Measurements from ENCODE around the gene TBX1.

Gene TBX1

GRCh38 chr22:19739911-19740449, 20.6 kb upstream of the TBX1 start:
- Histone ChIP-seq H3K36me3 (ENCODE audit: control insufficient read depth, insufficient read depth, low read length) (no peaks in the 10 kb centered on the region), H3K4me3 (replicated peaks; ENCODE audit: low read depth, low read length) (no peak overlapping the region), H3K27me3 (replicated peaks; ENCODE audit: control insufficient read depth, insufficient read depth, low read length) (no peaks in the 10 kb centered on the region)
- no peak for DNase-seq (ENCODE audit: extremely low read depth, insufficient read length)
- no peak for TF ChIP-seq CTCF (IDR thresholded peaks at IDR 0.05; ENCODE audit: insufficient read depth, low read length, poor library complexity, severe bottlenecking)

- Histone ChIP-seq H3K4me3 (replicated peaks; ENCODE audit: low read depth, low read length) (no peak overlapping the region), H3K27me3 (replicated peaks; ENCODE audit: control insufficient read depth, insufficient read depth, low read length) (no peaks in the 10 kb centered on the region; the same call in 1 of the 2 replicates), H3K36me3 (ENCODE audit: control insufficient read depth, insufficient read depth, low read length) (no peaks in the 10 kb centered on the region)
- DNase-seq (ENCODE audit: extremely low read depth, insufficient read length), result no peak
- TF ChIP-seq CTCF (IDR thresholded peaks at IDR 0.05; ENCODE audit: insufficient read depth, low read length, poor library complexity, severe bottlenecking), result no peak
Observed at GRCh38 chr22:19740586-19740985, 20.0 kb upstream of the TBX1 start.

GRCh38 chr22:19741053-19741452, 19.5 kb upstream of the TBX1 start:
- H3K27me3 ChIP-seq (replicated peaks; ENCODE audit: control insufficient read depth, insufficient read depth, low read length), result no peaks in the 10 kb centered on the region; the same call in 1 of the 2 replicates

GRCh38 chr22:19742160-19743066, 18.2 kb upstream of the TBX1 start:
- Histone ChIP-seq H3K4me3 (replicated peaks; ENCODE audit: low read depth, low read length) (no peak overlapping the region), H3K27me3 (replicated peaks; ENCODE audit: control insufficient read depth, insufficient read depth, low read length) (no peaks in the 10 kb centered on the region; the same call in 1 of the 2 replicates), H3K36me3 (ENCODE audit: control insufficient read depth, insufficient read depth, low read length) (no peaks in the 10 kb centered on the region)
- no peak for TF ChIP-seq CTCF (IDR thresholded peaks at IDR 0.05; ENCODE audit: insufficient read depth, low read length, poor library complexity, severe bottlenecking)
- DNase-seq (ENCODE audit: extremely low read depth, insufficient read length), result no peak

More at GRCh38 chr22:19741053-19741452, 19.5 kb upstream of the TBX1 start:
- H3K4me3 ChIP-seq (replicated peaks; ENCODE audit: low read depth, low read length), result no peak overlapping the region
- no peaks in the 10 kb centered on the region for H3K36me3 ChIP-seq (ENCODE audit: control insufficient read depth, insufficient read depth, low read length)
- DNase-seq (ENCODE audit: extremely low read depth, insufficient read length), result no peak
- TF ChIP-seq CTCF (IDR thresholded peaks at IDR 0.05; ENCODE audit: insufficient read depth, low read length, poor library complexity, severe bottlenecking), result no peak

GRCh38 chr22:19743081-19743480, 17.5 kb upstream of the TBX1 start:
- no peak for DNase-seq (ENCODE audit: extremely low read depth, insufficient read length)
- Histone ChIP-seq H3K4me3 (replicated peaks; ENCODE audit: low read depth, low read length) (no peak overlapping the region), H3K36me3 (ENCODE audit: control insufficient read depth, insufficient read depth, low read length) (no peaks in the 10 kb centered on the region), H3K27me3 (replicated peaks; ENCODE audit: control insufficient read depth, insufficient read depth, low read length) (no peaks in the 10 kb centered on the region; the same call in 1 of the 2 replicates)
- no peak for TF ChIP-seq CTCF (IDR thresholded peaks at IDR 0.05; ENCODE audit: insufficient read depth, low read length, poor library complexity, severe bottlenecking)
